Activated naive CD8-positive, alpha-beta T cell treated with anti-CD3 and anti-CD28 coated beads, Interleukin-2, amount 50 U/mL, for 16 hours (primary cell): Measurements from ENCODE around the gene RBM20.
"Not testable (repeated sequence)": the region's sequence is repeated elsewhere in the genome, so short reads cannot be mapped to it uniquely, and the experiment has no call there.

ENCODE experiments used
- DNase-seq: peaks from one replicate; pipeline ENCODE4 v3.0.0-alpha.2; 2020; ENCODE audit warnings: low read depth, low spot score

RBM20 gene

DNA sequence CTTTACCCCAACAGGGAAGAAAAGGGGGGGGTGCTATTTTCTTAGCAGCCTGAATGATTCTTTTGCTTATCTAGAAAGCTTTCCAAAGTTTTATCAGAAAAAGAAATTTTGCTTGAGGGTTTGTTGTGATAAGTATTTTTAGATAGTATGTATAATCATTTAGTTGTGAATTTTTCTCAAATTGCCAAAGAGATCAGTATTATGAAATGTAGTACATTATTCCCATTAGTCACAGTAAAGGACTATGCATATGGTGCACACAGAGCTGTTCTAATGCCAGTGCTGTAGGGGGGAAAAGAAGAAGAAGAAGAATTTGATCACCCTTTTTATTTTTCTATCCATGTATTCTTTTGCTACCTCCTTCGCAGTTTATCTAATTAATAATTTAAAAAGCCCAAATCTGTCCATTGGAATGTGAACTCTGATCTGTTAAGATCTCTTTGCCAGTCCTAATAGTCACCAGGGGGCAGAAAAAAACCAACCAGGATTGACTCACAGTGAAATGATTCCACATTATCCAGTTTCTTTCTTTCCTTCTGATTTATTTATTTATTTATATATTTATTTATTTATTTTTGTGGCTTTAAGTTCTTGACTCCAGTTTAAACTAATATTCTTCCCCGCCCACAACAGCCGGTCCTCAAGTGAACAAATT, 4.7 kb downstream of the RBM20 start:
- no peak for DNase-seq

DNA sequence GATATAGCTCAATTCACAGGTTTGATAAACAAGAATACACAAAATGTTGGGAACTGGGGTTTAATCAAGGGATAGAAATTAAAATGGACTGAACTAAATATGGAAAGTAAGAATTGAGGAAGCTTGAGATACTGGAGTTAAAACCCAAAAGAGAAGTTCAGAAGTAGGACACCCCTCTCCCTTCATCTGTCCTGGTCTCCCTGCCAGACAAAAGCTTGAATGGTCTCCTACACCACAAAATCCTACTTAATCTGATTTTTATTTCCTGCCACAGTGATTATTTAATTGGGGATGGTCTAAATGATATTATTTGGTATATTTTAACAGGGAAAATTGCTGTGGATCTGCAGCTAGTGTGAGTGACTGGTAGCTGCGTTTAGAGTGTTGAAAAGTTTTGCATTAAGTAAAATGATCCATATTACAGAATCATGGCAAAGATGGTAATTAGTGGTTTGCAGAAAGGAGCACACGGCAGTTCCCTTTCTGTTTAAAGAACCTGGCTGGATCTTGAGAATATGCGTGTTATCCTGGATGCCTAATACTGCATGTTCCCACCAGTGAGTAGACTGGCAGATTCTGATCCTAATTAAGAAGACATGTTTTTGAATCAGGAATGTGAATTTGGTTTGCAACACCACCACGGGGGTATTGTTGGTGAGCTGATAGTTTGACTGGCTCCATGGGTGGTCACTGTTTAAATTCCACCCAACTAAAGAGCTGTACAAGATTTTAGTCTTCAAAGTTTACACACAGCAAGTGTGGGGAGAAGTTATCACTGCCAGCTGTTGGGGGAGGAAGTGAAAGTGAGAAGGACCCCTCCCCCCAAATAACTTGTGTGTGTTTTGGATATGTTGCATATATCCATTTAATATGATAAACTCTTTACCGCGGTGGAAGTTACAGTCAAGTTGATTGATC, 5.5 kb downstream of the RBM20 start:
- DNase-seq: no peak

DNA sequence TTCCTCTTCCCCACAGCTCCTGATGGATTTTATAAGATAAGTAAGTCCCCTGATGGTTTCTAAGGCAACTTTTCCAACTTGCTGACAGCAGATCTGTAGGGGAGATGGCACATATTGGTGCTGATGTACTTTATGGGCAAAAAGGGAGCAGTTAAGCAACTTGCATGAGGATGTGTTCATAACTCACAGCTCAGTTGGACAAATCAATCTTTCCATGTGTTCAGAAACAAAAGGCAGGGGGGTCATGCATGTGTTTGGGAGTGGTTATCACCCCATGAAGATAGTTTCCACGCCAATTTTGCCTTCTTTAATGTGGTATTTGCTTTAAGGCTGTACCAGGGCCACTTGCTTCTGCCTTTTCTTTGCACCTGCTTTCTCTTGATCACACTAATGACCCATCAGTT, 6.1 kb downstream of the RBM20 start:
- DNase-seq: no peak

DNA sequence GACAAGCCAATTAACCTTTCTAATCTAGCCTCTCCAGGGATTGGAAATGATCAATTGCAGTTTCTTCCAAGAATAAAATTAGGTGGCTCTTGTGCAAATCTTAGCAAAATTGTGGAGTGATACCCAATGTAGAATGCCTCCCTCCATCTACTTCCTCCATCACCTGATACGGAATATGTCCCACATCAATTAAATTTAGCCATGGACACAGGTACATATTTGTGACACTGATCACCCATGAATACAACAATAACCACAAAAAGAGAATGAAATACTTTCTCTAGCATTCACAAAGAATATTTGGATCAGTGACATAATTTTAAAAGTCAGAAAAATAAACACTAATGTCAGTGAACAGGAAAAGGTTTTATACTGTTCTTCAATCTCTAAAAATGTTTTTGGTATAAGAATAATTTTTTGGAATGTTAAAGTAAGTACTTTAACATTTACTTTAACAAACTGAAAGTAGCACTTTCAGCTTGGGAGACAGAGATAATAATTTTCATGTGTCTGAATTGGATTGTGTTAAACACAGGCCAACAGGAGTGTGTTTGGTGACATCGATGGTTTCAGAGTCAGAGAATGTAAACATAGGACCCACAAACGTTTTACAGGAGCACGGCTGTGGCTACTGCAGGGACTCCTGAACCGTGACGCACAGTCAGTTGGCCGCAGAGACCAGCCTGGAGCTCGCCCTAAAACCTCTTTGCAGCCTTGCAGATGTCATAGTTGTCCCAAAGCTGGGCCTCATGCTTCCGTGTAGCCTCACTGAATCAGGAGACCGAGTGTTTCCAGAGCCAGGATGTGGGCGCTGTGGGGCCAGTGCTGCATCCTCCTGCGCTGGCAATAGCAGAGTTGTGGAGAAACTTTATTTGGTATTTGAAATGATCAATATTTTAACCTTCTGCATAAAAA, 7.2 kb downstream of the RBM20 start:
- no peak for DNase-seq

DNA sequence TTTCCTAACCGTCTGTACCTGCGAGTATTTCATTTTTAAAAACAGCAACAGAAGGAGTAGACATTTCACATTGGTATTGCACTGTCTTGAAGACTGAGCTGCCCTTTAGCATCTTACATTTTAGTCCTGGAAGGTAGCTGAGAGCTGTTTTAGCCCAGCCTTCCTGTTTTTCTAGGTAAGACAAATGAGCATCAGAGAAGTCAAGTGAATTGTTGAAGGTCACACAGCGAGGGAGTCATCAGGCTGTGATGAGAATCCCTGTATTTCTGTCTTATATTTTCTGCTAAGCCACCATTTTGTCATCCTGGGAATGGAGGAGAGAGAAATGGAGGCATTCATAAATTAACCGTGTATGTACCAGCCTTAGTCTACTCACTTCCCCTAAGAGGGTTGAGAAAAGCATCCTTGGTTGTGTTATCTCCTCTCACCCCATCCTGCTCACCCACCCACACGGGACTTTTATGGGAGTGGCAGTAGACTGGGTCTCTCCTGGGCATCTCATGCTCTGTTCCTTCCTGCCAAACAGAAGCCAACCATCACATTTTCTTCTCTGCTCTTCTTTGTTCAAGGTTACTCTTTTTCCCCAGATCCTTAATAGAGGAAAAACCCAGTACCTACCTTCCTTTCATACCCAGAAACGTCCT, 8.5 kb downstream of the RBM20 start:
- DNase-seq: no peak

DNA sequence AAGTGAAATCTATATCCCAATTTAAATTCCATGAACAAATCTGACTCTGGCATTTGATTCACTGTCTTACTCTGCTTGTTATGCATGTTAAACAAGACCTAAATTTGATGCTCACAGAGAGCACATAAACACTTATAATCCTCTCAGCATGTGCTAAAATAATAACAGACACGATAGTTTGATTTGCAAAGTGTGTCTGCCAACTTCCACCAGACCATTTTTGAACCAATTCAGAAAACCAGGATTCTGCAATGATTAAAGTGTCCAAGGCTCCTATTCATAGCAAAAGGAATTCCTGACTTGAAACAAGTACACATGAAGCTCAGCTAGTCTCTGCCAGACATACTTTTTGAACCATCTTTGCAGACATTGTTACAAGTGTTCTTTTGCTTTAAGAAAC, 11.2 kb downstream of the RBM20 start:
- no peak for DNase-seq

DNA sequence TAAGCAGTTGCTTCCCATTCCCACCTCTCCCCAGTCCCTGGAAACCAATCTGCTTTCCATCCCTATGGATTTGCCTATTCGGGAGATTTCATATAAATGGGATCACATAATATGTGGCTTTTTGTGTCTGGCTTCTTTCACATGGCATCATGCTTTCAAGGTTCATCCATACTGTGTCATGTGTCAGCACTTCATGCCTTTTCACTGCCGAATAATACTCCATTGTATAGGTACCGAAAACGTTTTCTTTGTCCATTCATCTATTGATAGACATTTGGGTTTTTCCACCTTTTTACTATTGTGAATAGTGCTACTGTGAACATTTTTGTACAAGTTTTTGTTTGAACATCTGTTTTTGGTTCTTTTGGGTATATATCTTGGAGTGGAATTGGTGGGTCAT, 12.5 kb downstream of the RBM20 start:
- no peak for DNase-seq

DNA sequence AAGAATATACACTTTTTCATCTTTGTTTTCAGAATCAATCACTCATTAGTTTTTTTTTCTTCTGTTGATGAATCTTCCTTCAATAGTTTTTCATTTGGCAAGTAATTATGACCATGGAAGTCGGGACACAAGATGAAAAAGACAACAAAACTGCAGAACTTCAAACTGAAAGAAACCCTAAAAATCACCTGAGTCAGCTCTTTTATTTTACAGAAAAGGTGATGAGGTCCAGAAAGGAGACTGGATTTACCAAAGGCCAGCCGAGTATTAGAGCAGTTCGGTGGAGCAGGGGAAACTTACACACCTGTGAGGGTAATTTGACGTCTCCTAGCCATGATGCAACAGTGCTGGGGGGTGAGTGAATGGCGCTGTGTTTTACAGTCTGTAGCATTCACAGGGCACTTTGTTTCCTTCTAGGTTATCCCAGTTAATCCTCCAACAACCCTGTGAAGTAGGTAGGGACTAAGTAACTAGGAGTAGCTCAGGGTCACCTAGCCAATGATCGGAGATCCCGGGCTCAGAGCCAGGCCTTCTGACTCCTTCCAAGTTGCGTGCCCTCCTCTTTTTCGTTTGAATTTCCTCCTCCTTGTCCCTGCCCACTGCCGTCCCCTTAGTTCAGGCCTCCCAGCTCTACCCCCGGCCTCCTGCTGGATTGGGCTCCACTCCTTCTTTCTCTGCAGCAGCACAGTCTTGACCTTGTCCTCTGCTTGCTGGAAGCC, 14.0 kb downstream of the RBM20 start:
- DNase-seq: no peak

DNA sequence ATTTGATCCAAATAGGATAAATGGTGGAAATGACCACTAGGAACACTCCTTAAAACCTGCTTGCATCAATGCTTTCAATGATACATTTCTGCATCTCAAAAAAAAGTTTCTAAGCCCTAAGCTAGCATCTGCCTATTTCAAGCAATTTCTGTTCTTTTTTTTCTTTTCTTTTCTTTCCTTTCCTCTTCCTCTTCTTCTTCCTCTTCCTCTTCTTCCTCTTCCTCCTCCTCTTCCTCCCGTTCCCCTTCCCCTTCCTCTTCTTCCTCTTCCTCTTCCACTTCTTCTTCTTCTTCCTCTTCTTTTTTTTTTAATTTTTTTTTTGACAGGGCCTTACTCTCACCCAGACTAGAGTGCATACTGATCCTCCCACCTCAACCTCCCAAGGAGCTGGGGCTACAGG, 15.4 kb downstream of the RBM20 start:
- DNase-seq: no peak

DNA sequence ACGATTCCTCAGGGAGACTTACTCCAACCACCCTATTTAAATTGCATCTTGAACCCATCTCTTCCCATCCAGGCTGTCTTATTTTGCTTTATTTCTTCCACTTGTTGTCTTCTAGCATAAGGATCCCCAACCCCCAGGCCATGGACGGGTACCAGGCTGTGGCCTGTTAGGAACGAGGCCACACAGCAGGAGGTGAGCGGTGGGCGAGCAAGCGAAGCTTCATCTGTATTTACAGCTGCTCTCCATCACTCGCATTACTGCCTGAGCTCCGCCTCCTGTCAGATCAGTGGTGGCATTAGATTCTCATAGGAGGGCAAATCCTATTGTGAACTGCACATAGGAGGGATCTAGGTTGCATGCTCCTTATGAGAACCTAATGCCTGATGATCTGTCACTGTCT, 16.2 kb downstream of the RBM20 start:
- not testable (repeated sequence) for DNase-seq

DNA sequence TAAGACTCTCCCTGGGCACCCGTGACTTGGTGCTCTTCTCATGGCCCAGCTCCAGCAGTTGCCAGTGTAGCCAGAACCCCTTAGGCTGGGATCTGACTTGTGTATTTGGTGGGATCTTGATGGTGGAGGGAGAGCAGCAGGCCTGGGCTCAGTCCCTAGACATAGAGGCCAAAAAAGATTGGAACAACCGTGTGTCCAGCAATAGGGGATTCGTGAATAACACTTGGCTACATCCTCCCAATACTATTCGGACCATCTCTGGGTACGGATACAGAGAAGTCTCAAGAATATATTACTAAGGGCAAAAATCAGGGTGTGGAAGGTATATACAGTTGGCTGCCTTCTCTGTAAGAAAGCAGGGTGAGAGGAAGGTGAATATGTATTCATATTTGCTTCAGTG, 17.2 kb downstream of the RBM20 start:
- no peak for DNase-seq

DNA sequence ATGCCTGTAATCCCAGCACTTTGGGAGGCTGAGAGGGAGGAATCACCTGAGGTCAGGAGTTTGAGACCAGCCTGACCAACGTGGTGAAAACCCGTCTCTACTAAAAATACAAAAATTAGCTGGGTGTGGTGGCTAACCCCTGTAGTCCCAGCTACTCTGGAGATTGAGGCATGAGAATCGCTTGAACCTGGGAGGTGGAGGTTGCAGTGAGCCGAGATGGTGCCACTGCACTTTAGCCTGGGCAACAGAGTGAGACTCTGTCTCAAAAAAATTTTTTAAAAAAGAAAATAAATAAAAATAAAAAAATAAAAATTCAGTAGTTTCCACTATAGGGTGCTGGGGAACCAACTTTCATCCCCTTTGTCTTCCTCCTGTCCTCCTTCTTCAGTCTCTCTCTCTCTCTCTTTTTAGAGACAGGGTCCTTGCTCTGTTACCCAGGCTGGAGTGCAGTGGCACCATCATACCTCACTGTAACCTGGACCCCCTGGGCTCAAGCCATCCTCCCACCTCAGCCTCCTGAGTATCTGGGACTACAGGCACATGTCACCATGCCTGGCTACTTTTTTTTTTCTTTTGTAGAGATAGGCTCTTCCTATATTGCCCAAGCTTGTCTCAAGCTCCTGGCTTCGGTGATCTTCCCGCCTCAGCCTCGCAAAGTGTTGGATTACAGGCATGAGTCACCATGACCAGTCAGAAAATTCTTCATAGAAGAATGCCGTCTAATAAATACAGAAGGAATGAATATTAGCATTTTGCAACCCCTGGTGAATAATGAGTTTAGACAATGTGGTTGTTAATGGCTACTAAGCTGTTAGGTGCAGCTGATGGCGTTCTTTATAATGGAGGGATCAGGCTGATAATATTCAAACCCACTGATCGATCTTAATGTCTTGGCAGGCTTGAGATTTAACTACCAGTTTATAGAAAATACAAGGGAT, 20.6 kb downstream of the RBM20 start:
- no peak for DNase-seq

DNA sequence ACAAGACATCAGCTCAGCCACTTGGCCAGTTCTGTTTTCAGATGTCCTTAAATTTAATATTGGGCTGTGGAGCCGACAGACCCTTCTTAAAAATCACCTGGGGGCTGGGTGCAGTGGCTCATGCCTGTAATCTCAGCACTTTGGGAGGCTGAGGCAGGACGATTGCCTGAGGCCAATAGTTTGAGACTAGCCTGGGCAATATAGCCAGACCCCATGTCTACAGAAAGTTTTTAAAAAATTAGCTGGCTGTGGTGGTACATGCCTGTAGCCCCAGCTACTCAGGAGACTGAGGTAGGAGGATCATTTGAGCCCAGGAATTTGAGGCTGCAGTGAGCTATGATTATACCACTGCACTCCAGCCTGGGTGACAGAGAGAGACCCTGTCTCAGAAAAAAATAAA, 22.1 kb downstream of the RBM20 start:
- not testable (repeated sequence) for DNase-seq

DNA sequence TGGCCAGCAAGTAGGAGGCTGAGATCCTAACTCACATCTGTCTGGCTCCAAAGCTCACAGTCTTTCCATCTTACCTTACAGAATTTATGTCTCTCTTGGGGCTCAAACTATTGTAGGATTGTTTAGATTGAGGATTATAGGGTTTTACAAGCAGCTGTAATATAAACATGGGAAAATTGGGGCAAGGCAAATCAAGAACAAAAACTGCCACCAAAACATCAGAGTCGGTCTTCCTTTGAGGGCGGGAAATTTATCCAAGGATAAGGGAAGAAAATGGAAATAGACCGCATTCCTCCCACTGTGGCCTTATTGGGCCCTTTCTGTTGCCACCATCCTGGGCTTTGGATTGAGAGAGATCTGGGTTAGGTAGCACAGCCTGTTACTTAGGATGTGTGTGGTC, 22.5 kb downstream of the RBM20 start:
- DNase-seq: no peak

DNA sequence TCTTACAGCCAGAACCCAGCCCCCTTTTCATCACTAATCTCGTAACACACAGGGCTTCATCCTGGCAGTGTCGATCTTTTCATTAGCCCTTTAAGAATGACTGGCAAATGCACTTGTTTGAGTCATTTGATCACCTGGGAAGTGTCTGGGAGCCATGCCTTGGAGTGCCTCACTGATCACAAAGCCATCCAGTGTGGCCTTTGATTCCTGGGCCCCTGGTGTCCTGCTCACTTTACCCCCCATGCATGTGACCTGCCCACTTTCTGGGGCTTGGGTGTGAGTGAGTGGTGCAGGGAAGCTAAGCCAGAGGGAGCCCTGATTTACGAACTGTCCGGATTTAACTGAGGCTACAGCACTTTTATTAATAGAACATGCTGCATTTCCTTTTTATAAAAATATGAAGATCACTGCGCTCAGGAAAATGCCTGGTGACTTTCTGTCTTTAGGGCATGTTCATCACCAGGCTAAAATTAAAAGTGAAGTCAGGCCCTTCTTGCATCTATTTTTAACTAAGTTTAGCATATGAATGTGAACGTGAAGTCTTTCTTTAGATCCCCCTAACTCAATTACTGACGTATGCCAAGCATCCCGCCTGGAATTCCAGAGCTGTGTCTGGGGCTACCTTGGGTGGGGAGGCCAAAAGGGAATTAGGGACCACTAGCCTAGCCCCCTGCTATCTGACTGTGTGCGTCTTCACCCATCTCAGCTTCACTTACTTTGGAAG, 23.6 kb downstream of the RBM20 start:
- no peak for DNase-seq

DNA sequence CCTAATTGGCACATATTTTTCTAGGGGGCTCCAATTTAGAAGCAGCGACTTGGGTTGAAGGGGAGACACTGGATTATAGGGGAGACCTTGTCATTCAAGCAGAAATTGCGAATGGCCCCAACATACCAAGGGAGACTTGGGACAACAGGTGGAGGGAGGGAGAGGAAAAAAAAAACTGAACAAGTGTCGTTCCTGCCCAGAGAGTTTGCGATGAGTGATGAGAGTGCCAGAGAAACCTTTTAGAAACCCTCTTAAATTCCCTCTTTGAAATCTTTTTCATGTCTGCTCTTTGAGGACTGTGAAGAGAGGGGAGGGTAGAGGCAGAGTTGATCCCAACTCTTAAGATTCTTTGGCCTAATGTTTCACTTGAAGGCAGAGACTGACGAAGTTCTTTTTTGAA, 24.3 kb downstream of the RBM20 start:
- no peak for DNase-seq

DNA sequence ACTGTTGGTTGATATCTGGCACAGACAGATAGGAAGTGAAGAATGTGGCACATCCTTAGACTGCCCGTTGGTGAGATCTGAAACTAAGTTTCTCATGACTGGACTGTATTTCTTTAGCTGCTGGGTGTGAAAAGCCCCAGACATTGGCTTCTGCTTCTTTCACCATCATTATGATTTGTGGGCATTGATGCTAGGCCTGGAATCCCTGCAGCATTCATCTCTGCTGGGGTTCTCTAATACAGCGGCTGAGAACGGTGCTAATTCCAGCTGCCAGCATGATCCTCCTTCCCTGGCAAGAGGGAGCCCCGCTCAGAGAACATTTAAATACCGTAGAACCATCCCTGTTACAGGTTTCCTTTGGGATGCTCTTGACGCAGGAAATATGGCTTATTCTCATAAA, 26.2 kb downstream of the RBM20 start:
- DNase-seq: no peak

DNA sequence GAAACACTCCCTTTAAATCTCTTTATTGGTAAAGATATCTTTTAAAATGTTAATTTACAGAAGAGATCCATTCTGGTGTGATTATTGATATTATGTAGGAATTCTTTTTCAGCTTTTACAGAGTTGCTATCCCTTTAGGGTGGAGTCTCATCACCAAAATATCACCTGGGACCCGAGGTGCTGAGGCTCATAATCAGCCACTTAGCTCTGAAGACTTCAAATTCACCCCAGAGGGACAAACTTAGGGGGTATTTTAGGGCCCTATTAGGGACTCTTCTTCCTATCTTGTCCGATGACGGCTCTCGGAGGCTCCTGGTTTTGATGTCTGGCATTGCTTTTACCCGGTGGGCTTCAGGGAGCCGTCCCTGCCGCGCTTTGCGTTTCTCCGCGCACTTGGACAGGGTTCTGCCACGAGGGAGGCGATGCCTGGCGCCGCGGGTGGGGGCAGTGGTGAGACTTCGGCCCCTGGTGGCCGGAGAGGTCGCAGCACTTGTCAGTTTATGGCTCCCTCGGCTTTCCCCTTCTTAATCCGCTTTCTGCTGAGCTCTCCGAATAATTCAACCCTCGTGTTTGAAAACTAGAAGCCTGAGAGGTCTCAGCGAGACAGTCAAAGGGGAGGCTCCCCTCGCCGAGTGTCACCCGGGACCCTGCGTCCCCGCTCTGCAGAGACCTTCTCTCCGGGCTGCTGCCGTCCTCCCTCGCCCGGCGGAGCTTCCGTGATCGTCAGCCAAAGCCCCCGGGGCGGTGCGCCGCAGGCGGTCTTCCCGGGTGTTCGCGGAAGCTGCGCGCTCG, 27.8 kb downstream of the RBM20 start:
- DNase-seq: peak; percentile 47

DNA sequence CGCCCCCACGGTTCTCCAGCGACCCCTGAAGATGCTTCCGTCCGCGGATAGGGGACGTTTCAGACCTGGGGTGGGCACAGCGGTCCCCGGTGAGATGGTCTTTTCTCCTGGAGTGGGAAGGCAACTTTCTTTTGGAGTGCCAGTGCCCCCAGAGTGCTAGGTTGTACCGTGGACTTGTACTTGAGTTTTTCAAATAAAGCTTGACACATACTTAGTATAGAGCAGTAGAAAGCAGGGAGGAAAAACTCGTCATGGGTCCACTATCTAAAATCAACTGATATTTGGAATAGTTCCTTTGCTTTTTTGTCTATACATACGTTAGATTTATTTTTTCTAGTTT, 28.4 kb downstream of the RBM20 start:
- DNase-seq: no peak
